ENCODE data around the gene USP17L10. TPM values are rescaled to one million over a fixed set of nuclear protein-coding genes. Genes with fewer than 3 reads are reported as not detected.
"Not testable (repeated sequence)": the region's sequence is repeated elsewhere in the genome, so short reads cannot be mapped to it uniquely, and the experiment has no call there.

USP17L10 gene
- not detected in 2 replicates for total RNA-seq
- polyA plus RNA-seq (2012) = not detected

- not testable (repeated sequence) for DNase-seq (ENCODE audit: low read depth)
Observed at GRCh38 chr4:9210357-9210756, at the start of gene USP17L10. USP17L10 (plus strand) TSS chr4:9210657; CDS start chr4:9210657, 0 bp downstream.

DNA sequence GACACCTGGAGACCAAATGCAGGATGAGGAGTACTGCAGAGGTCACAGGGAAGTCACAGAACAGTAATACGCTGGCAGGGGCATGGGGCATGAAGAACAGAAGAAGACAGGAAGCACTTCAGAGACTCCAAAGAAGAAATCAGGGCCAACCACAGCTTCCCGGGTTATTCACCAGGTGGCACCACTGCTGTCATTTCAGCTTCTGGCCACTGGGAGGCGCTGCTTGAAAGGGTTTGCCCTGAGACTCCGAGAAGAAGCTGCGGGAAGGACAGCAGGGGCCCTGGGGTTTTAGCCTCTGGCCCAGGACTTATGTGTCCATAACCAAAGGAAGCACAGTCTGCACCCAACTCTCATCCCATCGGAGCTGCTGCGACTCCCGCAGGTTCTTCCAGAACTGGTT, 44.5 kb upstream of the USP17L10 start:
- DNase-seq (ENCODE audit: low read depth) = not testable (repeated sequence)

- DNase-seq (ENCODE audit: low read depth) = not testable (repeated sequence)
Observed at GRCh38 chr4:9169791-9170459, 40.5 kb upstream of the USP17L10 start, which contains the start of gene FAM90A26. FAM90A26 (plus strand) TSS chr4:9170409; CDS start chr4:9173173, 2,764 bp downstream.

- DNase-seq (ENCODE audit: low read depth) = not testable (repeated sequence)
Observed at GRCh38 chr4:9214701-9215100, 4.2 kb downstream of the USP17L10 start.

GRCh38 chr4:9215105-9215504, 4.6 kb downstream of the USP17L10 start, which contains the start of gene USP17L11:
USP17L11 (plus strand) TSS chr4:9215405; CDS start chr4:9215405, 0 bp downstream.
- DNase-seq (ENCODE audit: low read depth) = not testable (repeated sequence)

- not testable (repeated sequence) for DNase-seq (ENCODE audit: low read depth)
Observed at GRCh38 chr4:9219852-9220251, 9.4 kb downstream of the USP17L10 start, which contains the start of gene USP17L12. USP17L12 (plus strand) TSS chr4:9220152; CDS start chr4:9220152, 0 bp downstream.

GRCh38 chr4:9224596-9224995, 14.1 kb downstream of the USP17L10 start, which contains the start of gene USP17L13:
USP17L13 (plus strand) TSS chr4:9224896; CDS start chr4:9224896, 0 bp downstream.
- DNase-seq (ENCODE audit: low read depth) = not testable (repeated sequence)

- not testable (repeated sequence) for DNase-seq (ENCODE audit: low read depth)
Observed at GRCh38 chr4:9230249-9230648, 19.8 kb downstream of the USP17L10 start.

DNA sequence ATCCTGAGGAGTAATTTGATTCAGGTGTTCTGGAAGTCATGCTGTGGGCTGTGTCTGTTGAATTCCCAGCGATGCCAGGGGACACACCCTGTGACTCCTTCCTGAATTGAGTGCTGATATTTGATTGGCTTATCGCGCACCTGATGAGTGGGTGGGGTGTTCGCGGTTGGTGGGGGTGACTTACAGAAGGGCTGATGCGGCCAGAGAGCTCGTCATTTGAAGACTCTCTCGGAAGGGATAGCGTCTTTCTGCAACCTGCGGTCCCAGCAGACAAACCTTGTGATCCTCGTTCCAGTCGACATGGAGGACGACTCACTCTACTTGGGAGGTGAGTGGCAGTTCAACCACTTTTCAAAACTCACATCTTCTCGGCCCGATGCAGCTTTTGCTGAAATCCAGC, 23.6 kb downstream of the USP17L10 start, which contains the start of gene USP17L15:
TSS of gene USP17L15 (plus strand) at position 301 of the 400 bp plus-strand sequence. CDS start at position 301, 0 bp downstream.
- DNase-seq (ENCODE audit: low read depth) = not testable (repeated sequence)

GRCh38 chr4:9238461-9238860, 28.0 kb downstream of the USP17L10 start:
- DNase-seq (ENCODE audit: low read depth) = not testable (repeated sequence)

DNA sequence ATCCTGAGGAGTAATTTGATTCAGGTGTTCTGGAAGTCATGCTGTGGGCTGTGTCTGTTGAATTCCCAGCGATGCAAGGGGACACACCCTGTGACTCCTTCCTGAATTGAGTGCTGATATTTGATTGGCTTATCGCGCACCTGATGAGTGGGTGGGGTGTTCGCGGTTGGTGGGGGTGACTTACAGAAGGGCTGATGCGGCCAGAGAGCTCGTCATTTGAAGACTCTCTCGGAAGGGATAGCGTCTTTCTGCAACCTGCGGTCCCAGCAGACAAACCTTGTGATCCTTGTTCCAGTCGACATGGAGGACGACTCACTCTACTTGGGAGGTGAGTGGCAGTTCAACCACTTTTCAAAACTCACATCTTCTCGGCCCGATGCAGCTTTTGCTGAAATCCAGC, 33.1 kb downstream of the USP17L10 start, which contains the start of gene USP17L17:
TSS of gene USP17L17 (plus strand) at position 301 of the 400 bp plus-strand sequence. CDS start at position 301, 0 bp downstream.
- DNase-seq (ENCODE audit: low read depth) = not testable (repeated sequence)

- not testable (repeated sequence) for DNase-seq (ENCODE audit: low read depth)
Observed at GRCh38 chr4:9247953-9248680, 37.7 kb downstream of the USP17L10 start, which contains the start of gene USP17L18. USP17L18 (plus strand) TSS chr4:9248630; CDS start chr4:9248630, 0 bp downstream.

DNA sequence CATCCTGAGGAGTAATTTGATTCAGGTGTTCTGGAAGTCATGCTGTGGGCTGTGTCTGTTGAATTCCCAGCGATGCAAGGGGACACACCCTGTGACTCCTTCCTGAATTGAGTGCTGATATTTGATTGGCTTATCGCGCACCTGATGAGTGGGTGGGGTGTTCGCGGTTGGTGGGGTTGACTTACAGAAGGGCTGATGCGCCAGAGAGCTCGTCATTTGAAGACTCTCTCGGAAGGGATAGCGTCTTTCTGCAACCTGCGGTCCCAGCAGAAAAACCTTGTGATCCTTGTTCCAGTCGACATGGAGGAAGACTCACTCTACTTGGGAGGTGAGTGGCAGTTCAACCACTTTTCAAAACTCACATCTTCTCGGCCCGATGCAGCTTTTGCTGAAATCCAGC, 42.6 kb downstream of the USP17L10 start, which contains the start of gene USP17L19:
TSS of gene USP17L19 (plus strand) at position 301 of the 400 bp plus-strand sequence. CDS start at position 301, 0 bp downstream.
- DNase-seq (ENCODE audit: low read depth) = not testable (repeated sequence)

- DNase-seq (ENCODE audit: low read depth) = not testable (repeated sequence)
Observed at GRCh38 chr4:9257824-9258223, 47.4 kb downstream of the USP17L10 start, which contains the start of gene USP17L20. USP17L20 (plus strand) TSS chr4:9258124; CDS start chr4:9258124, 0 bp downstream.

Other genes with a start within 250 kb of the USP17L10 start
- gene FAM90A26, start 40.2 kb upstream of the USP17L10 start, total RNA-seq = not detected in 2 replicates
- gene USP17L11, start 4.7 kb downstream of the USP17L10 start, total RNA-seq = not detected in 2 replicates
- gene USP17L12, start 9.5 kb downstream of the USP17L10 start, total RNA-seq = not detected in 2 replicates
- not detected in 2 replicates for gene USP17L13, start 14.2 kb downstream of the USP17L10 start, total RNA-seq
- gene USP17L15, start 23.7 kb downstream of the USP17L10 start, total RNA-seq = not detected in 2 replicates
- gene USP17L17, start 33.2 kb downstream of the USP17L10 start, total RNA-seq = not detected in 2 replicates
- not detected in 2 replicates for gene USP17L18, start 38.0 kb downstream of the USP17L10 start, total RNA-seq
- gene USP17L19, start 42.7 kb downstream of the USP17L10 start, total RNA-seq = not detected in 2 replicates
- gene USP17L20, start 47.5 kb downstream of the USP17L10 start, total RNA-seq = not detected in 2 replicates
- gene USP17L21, start 52.2 kb downstream of the USP17L10 start, total RNA-seq = not detected in 2 replicates
- gene USP17L22, start 57.0 kb downstream of the USP17L10 start, total RNA-seq = not detected in 2 replicates
- not detected in 2 replicates for gene USP17L24, start 114.5 kb downstream of the USP17L10 start, total RNA-seq
- gene USP17L25, start 119.3 kb downstream of the USP17L10 start, total RNA-seq = not detected in 2 replicates
- gene USP17L26, start 124.0 kb downstream of the USP17L10 start, total RNA-seq = not detected in 2 replicates
- not detected in 2 replicates for gene USP17L5, start 128.7 kb downstream of the USP17L10 start, total RNA-seq
- gene USP17L27, start 133.5 kb downstream of the USP17L10 start, total RNA-seq = not detected in 2 replicates
- gene USP17L28, start 138.2 kb downstream of the USP17L10 start, total RNA-seq = not detected in 2 replicates
- gene USP17L29, start 143.0 kb downstream of the USP17L10 start, total RNA-seq = not detected in 2 replicates
- not detected in 2 replicates for gene USP17L30, start 152.5 kb downstream of the USP17L10 start, total RNA-seq
- gene DEFB131A, start 233.8 kb downstream of the USP17L10 start, total RNA-seq = not detected in 2 replicates

Measured in myocyte (in vitro differentiated cells).